Stimulated activated CD4-positive, alpha-beta T cell treated with anti-CD3 and anti-CD28 coated beads, Interleukin-4, amount 100 ng/mL, for 24 hours (primary cell): Measurements from ENCODE around the gene GSAP.

ENCODE experiments used
- DNase-seq: peaks from one replicate; pipeline ENCODE4 v3.0.0-alpha.2; 2020

GSAP gene

GRCh38 chr7:77438131-77438530 is 22.0 kb upstream of the GSAP start:
- DNase-seq = no peak

- DNase-seq = no peak
Observed at GRCh38 chr7:77434570-77435275, 18.6 kb upstream of the GSAP start.

- no peak for DNase-seq
Observed at GRCh38 chr7:77433901-77434300, 17.8 kb upstream of the GSAP start.

GRCh38 chr7:77430927-77431326 is 14.8 kb upstream of the GSAP start:
- DNase-seq = no peak

DNA sequence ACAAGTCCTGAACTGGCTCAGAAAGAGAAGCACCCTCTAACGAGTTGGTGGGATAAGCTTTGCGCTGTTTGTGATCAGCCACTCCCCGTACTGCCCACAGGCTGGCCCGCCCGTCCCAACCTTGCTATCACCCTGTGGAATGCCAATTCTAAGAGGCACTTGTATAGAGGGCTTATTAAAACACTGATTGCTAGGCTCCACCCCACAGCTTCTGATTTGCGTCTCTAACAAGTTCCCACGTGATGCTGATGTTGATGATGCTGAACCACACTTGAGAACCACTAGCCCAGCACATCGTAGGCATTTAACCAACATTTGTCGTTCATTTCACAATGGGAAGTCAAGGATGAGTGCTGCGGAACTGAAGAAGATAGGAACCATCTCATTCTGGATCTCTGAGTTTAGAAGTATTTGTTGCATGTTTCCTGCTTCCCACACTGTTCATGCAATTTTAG is 12.7 kb upstream of the GSAP start:
- DNase-seq = no peak

DNA sequence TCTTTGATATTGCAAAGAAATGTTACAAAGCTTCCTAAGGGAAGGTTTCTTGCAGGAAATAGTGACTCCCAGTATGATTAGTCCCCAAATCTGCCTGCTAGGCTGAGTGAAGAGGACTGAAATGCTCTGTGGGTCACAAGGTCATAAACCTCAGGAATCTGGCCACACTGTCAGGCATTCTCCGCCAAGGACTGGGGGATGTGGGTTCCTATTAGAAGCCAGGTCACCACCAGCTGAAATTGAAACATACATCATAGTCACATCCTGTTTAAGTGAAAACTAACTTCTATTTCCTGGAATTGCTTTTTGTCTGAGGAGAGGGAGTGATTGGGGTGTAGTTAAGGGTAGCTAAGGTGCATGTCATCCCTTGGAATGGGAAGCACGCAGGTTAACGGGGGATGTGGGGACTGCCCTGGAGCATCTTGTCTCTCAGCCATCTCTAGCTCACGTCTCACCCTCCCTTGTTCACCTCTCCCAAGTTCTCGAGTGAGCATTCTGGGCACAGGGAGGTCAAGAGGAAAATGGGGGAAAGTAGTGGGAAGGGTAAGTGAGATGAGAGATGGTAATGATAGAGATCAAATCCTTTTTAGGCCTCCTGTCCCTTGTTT is 12.0 kb upstream of the GSAP start:
- DNase-seq = peak; percentile 10

DNA sequence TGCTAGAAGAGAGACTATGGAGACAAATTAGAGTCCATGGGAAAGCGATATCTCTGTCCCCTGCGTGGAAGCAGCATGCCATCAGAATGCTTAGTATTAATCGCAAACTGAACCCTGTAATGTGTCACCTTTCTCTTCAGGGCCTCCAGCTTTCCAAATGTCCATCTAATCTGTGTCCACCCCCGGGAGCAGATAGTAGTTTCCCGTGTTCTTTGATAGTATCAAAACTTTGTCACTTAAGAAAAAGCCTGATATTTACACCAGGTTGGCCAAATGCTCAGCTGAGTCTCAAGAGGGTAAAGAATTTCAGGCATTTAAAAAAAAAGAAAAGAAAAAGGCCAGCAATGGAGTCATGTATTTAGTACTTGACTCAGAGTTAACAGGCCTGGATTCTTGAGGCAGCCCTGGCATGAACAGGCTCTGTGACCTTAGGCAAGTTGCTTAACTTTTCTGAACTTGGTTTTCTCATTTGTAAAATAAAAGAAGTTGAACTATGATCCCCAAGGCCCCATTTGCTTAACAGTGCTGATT is 10.4 kb upstream of the GSAP start:
- no peak for DNase-seq

DNA sequence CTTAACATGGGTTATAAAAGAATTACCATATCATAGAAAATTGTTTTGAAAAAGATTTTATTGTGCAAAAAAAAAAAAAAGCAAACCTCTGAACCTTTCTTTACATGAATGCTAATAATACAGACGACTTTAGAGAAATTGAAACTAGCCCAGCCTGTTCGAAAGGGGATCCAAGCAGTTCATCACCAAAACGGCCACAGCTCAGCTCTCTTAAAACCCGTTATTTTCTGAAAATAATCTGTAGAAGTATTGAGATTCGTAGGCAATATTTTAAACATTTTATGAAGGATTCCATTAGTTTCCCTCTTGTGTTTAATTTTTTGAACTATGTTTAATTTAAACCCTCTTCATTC is 9.9 kb upstream of the GSAP start:
- no peak for DNase-seq

DNA sequence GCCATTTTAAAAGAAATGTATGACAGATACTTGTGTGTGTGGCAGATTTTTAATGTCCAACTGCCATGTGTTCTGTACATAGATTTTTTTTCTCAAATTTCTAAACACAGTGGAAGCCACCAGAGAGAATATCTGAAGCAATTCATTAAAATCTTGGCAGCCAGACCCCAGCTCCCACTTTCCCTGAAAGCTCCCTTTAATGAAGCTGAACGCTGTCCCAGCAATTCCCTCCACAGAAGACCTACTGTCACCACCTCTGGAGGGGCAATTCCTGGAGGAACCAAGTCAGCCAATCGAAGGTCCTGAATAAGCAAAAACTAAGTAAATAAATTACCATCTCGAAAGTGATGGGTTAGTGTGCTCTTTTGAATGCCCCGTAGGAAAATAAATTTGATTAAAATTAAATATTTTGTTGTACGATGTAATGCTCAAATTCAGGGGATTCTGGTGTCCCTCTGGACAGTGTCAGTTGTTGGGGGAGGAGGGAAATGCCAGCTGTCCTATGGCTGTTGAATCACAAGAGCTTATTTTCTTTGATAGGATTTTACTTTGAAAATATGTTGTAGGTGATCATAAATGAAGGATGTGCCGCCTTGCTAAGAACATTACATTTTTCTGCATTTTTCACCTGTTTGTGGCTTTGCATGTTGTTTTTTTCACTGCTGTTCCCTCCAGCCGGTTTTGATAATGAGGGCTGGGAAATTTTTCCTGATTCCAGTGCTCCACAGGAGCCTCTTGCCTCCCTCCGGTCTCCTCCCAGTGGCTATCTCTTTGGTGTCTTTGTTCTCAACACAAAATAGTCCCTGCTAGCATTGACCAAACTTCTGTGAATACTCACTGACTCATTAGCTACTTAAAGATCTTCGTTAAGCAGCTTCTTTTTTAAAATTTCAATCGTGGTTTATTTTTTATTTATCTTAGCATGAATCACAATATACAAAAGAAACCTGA is 9.2 kb upstream of the GSAP start:
- DNase-seq = no peak

DNA sequence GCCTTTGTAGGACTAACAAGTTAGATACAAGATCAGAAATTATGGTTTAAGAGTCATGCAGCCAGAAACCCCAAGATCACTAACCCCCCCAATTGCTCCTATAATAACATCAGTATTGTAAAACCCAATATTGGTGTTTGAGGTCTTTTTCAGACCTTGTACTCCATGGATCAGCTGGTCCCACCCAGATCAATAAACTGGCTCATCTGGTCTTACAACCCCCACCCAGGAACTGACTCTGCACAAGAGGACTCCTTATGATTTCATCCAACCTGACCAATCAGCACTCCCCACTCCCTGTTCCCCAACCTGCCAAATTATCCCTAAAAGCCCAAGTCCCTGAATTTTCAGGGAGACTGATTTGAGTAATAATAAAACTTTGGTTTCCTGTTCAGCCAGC is 6.4 kb upstream of the GSAP start:
- DNase-seq = no peak

GRCh38 chr7:77420986-77421672 is 5.0 kb upstream of the GSAP start:
- no peak for DNase-seq

DNA sequence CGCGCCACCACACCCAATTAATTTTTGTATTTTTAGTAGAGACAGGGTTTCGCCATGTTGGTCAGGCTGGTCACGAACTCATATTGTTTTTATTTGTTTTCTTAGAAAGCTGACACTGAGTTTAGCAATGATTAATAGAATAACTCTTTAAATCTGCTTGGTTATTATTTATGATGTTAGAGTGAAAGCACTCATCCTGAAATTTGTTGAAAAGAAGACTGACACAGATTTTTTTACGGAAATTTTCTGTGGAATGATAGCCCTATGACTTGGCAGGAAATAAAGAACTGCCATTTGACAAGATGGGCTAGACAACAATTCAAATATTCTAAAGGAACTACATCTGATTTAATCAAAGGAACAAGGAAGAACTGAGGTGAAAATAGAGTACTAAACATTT is 4.3 kb upstream of the GSAP start:
- DNase-seq = no peak

DNA sequence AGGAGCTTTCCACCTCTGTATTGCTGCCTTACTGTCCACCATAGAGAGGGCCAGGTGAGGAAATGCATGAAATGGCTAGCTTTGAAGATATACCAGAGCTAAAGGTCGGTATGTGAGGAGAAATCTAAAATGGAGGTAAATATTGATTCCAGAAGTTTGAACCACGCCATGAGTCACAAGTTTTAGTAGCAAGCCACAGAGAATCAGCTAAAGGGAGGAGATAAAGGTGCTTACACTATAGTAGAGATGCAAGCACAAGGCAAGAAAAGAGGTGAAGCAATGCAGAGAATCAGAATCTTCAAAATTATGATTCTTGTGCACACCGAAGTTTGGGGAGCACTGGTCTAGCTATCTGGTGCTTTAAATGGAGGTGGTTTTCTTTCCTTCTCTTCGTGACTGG is 3.0 kb upstream of the GSAP start:
- no peak for DNase-seq

- DNase-seq = no peak
Observed at GRCh38 chr7:77417801-77418200, 1.7 kb upstream of the GSAP start.

DNA sequence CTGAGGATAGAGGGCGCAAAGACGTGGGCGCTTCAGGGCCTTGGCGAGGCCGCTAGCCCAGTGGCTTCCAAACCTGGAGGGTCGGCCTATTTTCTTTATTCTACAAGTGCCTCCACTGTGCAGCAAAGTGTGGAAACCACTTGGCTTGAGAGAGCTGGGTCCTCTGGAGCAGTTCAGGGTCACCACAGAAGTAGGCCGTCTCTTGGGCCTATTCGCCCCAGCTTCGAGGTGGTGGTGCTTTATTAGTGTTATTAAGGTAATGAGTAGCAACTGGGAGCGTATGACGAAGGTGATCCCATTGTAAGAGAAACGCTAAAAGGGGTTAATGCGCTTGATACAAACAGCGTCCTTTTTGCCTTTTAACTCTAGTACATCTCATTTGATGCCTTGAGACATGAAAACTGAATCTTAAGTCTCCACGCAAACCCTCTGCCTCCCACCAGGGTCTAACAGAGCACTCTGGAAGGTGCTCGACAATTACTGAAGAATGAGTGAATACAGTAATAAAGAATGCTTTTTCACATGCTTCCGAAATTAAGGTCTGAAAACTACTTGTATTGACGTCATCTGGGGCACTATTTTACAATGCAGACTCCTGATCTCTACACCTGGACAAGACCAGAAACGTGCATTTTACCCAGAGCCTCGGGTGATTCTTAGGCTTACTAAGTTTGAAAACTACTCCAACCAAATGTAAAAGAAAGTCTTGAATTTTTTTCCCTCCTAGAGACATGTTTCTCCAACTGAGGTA is 647 bp upstream of the GSAP start:
- no peak for DNase-seq

- DNase-seq = peak; percentile 11
Observed at GRCh38 chr7:77415476-77415822, 700 bp downstream of the GSAP start.

DNA sequence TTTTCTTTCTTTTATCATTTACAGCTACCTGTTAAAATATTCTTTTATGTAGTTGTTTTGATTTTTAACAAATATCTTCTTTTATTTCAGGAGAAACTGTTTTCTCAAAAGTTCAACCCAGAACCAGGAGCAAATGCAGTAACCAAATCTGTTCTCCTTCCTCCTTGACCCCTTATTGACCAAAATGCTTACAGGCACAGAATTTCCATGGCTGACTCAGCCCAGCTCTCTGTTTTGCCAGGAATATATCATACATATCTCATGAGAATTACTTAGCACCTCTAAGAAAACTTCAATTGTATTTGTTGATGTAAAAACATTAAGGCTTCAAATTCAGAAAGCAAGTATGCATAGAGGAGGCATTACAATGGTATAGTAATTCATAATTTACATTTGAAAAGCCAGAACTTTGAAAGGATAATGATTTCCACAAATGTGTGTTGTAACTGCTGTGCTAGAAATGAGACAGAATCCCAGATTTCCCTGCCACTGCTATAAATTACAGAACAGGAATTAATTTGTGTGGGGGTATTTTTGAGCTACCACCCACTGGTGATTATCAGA is 2.2 kb downstream of the GSAP start:
- no peak for DNase-seq

GRCh38 chr7:77413128-77413527 is 3.0 kb downstream of the GSAP start:
- no peak for DNase-seq

DNA sequence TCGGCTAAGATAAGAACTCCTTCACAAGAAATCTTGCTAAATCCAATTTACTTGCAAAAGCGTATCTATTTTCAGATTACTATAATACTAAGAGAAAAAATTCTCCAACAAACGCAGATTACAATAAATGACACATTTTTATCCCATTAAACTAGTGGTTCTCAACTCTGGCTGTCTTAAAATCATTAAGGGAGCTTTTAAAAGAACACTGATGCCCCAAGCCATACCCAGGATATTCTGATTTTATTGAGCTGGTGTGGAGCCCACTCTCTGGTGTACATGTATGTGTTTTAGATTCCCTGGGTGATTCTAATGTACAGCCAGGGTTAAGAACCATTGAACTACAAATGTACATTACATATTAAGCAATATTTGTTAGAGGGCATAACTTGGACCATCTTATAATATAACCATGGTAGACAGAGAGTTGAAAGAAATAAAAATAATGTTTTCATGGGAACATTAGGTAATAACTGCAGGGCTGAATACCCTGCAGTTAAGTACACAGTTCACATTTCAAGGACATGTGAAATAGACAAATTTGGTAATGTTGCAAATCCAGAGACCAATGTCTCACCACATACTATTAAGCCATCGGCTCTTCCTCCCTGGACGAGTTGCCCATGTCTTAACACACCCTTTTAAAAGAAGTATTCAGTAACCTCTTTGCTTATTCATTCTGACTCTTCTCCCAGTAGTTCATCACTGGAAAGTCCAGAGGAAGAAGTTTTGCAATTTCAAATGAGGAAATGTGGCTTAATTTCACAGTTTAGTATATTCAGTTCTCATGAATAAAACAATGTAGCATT is 6.2 kb downstream of the GSAP start:
- no peak for DNase-seq

DNA sequence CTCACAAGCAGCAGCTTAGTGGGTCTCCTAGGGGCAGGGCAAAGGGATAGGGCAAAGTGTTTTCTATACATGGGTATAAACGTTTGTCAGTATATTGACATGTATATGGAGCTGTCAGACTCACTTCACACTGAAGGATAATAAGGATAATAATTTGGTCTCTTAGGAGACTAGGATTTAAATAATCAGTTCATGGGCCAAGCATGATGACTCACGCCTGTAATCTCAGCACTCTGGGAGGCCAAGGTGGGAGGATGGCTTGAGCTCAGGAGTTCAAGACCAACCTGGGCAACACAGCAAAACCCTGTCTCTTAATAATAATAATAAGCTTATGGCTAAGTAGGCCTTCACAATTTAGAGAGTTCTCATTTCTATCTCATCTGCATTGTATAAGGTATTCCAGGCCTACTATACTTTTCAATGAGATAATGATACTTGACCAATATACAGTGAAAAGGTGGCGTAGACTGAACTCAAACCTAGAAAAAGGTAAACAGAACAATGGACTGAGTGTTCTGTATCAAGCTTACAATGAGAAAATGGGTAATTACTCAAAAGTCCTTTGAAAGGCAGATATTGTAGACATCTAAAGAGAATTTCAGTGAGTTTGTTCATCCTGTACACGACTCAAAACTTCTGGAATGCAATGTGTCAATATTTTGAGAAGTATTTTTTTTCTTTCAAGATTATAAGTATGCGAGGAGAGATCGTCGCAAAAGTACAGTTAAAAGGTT is 7.0 kb downstream of the GSAP start:
- DNase-seq = no peak
